DOHH2 (cell line): ENCODE measurements around the gene SLC17A9.

Source experiments
- EZH2phosphoT487 ChIP-seq: fragments of 200-600 bp; sonication (generic); IDR thresholded peaks from 2 replicates; pipeline ENCODE4 v1.6.1; 2017; ENCODE audit warnings: borderline replicate concordance, mild to moderate bottlenecking, antibody characterized with exemption, low read length, moderate library complexity, mixed read lengths
- TF ChIP-seq, protein P1 (sequence below): fragments of 200-600 bp; sonication (generic); IDR thresholded peaks from one replicate; pipeline ENCODE4 v1.5.1; 2014; ENCODE audit warnings: antibody characterized with exemption, mild to moderate bottlenecking, low read depth, low read length; ENCODE audit not compliant: poor library complexity, severe bottlenecking

DNA sequence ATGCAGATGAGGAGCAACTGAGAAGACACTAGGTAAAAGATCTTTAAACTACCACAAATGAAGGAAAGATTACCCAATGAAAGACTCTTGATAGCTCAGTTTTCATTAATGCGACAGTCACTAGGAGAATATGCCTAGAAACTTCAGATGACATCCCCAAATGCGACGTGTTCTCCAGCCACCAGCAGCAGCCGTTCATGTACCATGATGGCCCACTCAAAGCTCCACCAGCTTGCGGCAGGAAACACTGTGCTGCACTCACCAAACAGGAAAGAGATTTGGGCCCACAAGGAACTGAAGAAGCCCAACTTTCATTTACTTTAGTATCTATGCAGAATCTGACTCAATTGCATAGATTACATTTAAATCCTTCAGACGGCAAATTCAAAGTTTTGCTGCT is 33.7 kb upstream of the SLC17A9 start:
- TF ChIP-seq, protein P1, sequence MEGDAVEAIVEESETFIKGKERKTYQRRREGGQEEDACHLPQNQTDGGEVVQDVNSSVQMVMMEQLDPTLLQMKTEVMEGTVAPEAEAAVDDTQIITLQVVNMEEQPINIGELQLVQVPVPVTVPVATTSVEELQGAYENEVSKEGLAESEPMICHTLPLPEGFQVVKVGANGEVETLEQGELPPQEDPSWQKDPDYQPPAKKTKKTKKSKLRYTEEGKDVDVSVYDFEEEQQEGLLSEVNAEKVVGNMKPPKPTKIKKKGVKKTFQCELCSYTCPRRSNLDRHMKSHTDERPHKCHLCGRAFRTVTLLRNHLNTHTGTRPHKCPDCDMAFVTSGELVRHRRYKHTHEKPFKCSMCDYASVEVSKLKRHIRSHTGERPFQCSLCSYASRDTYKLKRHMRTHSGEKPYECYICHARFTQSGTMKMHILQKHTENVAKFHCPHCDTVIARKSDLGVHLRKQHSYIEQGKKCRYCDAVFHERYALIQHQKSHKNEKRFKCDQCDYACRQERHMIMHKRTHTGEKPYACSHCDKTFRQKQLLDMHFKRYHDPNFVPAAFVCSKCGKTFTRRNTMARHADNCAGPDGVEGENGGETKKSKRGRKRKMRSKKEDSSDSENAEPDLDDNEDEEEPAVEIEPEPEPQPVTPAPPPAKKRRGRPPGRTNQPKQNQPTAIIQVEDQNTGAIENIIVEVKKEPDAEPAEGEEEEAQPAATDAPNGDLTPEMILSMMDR = no peak
- no peak for TF ChIP-seq EZH2phosphoT487
